Gastrocnemius medialis (tissue), 4 donors: ENCODE results near the gene TBX1.

ENCODE experiments used
- CTCF ChIP-seq, 5 experiments: fragments of 450-650 bp in 3 of 5; fragments of 200-600 bp in 2 of 5; sonication (generic) in 2 of 5; IDR thresholded peaks in 4 of 5; conservative IDR thresholded peaks in 1 of 5; 1 replicate in 4 of 5; 2 replicates in 1 of 5; pipeline ENCODE4 v1.5.1; 2016 to 2019; ENCODE audit warnings: antibody characterized with exemption in 5 of 5, mild to moderate bottlenecking in 3 of 5, moderate library complexity in 3 of 5
- POLR2A ChIP-seq, 2 donors: fragments of 450-650 bp; IDR thresholded peaks; one replicate each; pipeline ENCODE4 v1.6.1; 2017; ENCODE audit warnings: antibody characterized with exemption in 2 of 2, mild to moderate bottlenecking in 2 of 2, moderate library complexity in 2 of 2

GRCh38 chr22:19754701-19755144 is 5.9 kb upstream of the TBX1 start:
- TF ChIP-seq POLR2A (IDR thresholded peaks at IDR 0.05) (no peak), CTCF (IDR thresholded peaks at IDR 0.05 in 4 of 5, conservative IDR thresholded peaks at IDR 0.05 in 1 of 5) (no peak)
